A673 (cell line): ENCODE results near the gene SERP2.

Experiments used
- CTCF ChIP-seq: fragments of 300-800, 200-600 bp; sonication (generic); conservative IDR thresholded peaks from 2 replicates; pipeline ENCODE4 v1.5.1; 2017; ENCODE audit warnings: low read depth, mild to moderate bottlenecking, antibody characterized with exemption, low read length, moderate library complexity, mixed read lengths
- EZH2 ChIP-seq: fragments of 200-600 bp; sonication (generic); IDR thresholded peaks from 2 replicates; pipeline ENCODE4 v1.6.1; 2017; ENCODE audit warnings: borderline replicate concordance, low read depth, mild to moderate bottlenecking, mixed read lengths, antibody characterized with exemption, low read length; ENCODE audit not compliant: poor library complexity, severe bottlenecking

DNA sequence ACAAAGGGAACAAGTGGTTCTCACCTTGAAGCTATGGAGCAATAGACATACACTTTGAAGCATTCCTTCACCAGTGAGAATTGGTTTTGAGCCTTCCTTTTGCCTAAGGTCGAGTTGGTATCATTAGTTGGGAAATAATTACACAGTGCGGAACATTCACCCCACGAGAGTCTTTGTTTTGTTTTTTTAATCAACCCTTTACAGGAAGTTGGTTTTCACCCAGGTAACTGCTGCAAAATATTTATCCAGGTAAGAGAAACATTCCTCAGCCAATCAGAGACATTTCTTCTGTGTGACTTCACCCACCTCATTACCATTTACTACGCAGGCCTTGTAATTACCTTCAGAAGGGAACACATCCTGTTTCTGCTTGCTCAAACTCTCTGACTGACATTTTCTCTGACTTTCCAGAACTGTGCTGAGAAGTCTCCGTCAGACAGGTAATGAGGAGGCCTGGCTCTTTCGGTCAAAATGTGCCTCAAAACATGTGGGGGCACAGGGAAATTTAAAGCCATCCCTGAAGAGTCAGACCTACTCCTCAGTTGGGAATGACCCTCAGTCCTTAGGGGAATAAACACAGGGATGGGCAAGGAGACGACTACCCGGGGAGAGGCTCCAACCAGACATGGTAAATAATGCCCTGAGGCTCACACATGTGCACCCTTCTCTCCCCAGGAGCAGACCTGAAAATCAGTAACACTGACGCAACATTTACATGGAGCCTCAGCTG is 22.7 kb upstream of the SERP2 start:
- TF ChIP-seq EZH2 (no peak), CTCF (no peak)
